Kidney (tissue), 14 donors: ENCODE measurements around the gene CCDC24. TPM values are rescaled to one million over a fixed set of nuclear protein-coding genes. Genes with fewer than 3 reads are reported as not detected.

Experiments used
- DNase-seq, 5 donors: peaks; one replicate each; pipeline ENCODE4 v3.0.0-alpha.2; 2013 to 2020
- FAIRE-seq: peaks from 2 replicates; lab custom pipeline; 2012; peaks lifted over from hg19 to GRCh38; lab: Jason Lieb, UNC
- H3K27ac ChIP-seq, 2 donors: one replicate each; pipeline ENCODE4 v1.7.0; 2013; ENCODE audit warnings: low read depth in 2 of 2, low read length in 2 of 2, inconsistent platforms in 1 of 2
- H3K27me3 ChIP-seq: one replicate; pipeline ENCODE4 v1.7.1; 2013; ENCODE audit warnings: low read length, inconsistent platforms; ENCODE audit not compliant: control insufficient read depth, insufficient read depth
- H3K36me3 ChIP-seq, 3 donors: one replicate each; pipeline versions ENCODE4 v1.7.0 to v1.7.1; 2013; ENCODE audit warnings: low read length in 3 of 3, control low read depth in 1 of 3, inconsistent platforms in 1 of 3; ENCODE audit not compliant: insufficient read depth in 3 of 3, control insufficient read depth in 2 of 3
- H3K4me1 ChIP-seq, 3 donors: one replicate each; pipeline versions ENCODE4 v1.7.0 to v1.7.1; 2013; ENCODE audit warnings: low read length in 3 of 3, inconsistent platforms in 1 of 3, low read depth in 1 of 3; ENCODE audit not compliant: control insufficient read depth in 2 of 3, insufficient read depth in 2 of 3
- H3K4me3 ChIP-seq, 3 donors: one replicate each; pipeline versions ENCODE4 v1.7.0 to v1.8.1; 2013; ENCODE audit warnings: low read length in 3 of 3, control low read depth in 1 of 3, inconsistent platforms in 1 of 3
- H3K9ac ChIP-seq, 3 donors: one replicate each; pipeline versions ENCODE4 v1.7.0 to v1.7.1; 2013; ENCODE audit warnings: low read length in 3 of 3, control low read depth in 1 of 3, inconsistent platforms in 1 of 3
- H3K9me3 ChIP-seq, 3 donors: one replicate each; pipeline versions ENCODE4 v1.7.0 to v1.7.1; 2013; ENCODE audit warnings: low read length in 3 of 3, control low read depth in 1 of 3, inconsistent platforms in 1 of 3; ENCODE audit not compliant: control insufficient read depth in 2 of 3, insufficient read depth in 1 of 3
- CTCF ChIP-seq: IDR thresholded peaks from 3 replicates; pipeline ENCODE4 v1.5.1; 2012; ENCODE audit warnings: mild to moderate bottlenecking, moderate library complexity, borderline replicate concordance; ENCODE audit not compliant: insufficient read depth; ENCODE audit errors: extremely low read depth
- intact Hi-C: fragments of 100-400 bp; cut with DNase I; formaldehyde crosslinking; loops from one replicate; pipeline ENCODE4 v1.11.1; 2022
- polyA plus RNA-seq: library from polyadenylated mRNA; stranded (reverse); fragments of 350-450 nt; fragmentation: Illumina TruSeq; extraction: RNeasy Lipid Tissue Mini Kit (QIAGEN cat#74804); gene quantifications from one replicate; pipeline ENCODE4 v1.2.3, GENCODE V29; 2014; ENCODE audit warnings: low read depth, low replicate concordance; ENCODE audit not compliant: insufficient read depth
- total RNA-seq: library from RNA; stranded (reverse); fragmentation: NEBNext Ultra II Directional; extraction: Animal tissue kit (Norgen Biotek cat#: 25700); gene quantifications from one replicate; pipeline ENCODE4 v1.2.1, GENCODE V29; 2021
- donor health status: control.
- donor health status: control.
- donor health status: control.
- donor health status: control.
- donor health status: control.
- donor health status: DM: yes; HTN: yes; CAD: no.
- donor health status: Normal renal cell carcinoma (clear cell type).

The CCDC24 gene
- total and polyA plus RNA-seq, 2 donors from 2014 or later, result 24.3 to 35.6 TPM

GRCh38 chr1:43976890-43977289 is 14.5 kb upstream of the CCDC24 start:
- peak overlapping the region in 1 of 3 donors; percentile 73 for H3K4me3 ChIP-seq
- intact Hi-C loops, result no loop called here
- FAIRE-seq (no peak), DNase-seq (no peak)
- no peaks in the 10 kb centered on the region for H3K27me3 ChIP-seq
- H3K36me3 ChIP-seq, result peaks cover 4 to 26% (median 5%) of the 10 kb centered on the region in 3 donors
- TF ChIP-seq CTCF, result no peak
- H3K27ac ChIP-seq, result no peak overlapping the region
- peaks cover 0 to 37% (median 7%) of the 10 kb centered on the region in 3 donors for H3K4me1 ChIP-seq
- H3K9ac ChIP-seq, result no peak overlapping the region
- no peaks in the 10 kb centered on the region for H3K9me3 ChIP-seq

GRCh38 chr1:43977376-43978263 is 13.8 kb upstream of the CCDC24 start:
- no peaks in the 10 kb centered on the region for H3K27me3 ChIP-seq
- H3K4me3 ChIP-seq, result peak overlapping the region in 1 of 3 donors; percentile 18
- no peak overlapping the region for H3K27ac ChIP-seq
- FAIRE-seq (no peak), DNase-seq (no peak)
- H3K4me1 ChIP-seq, result peaks cover 0 to 37% (median 7%) of the 10 kb centered on the region in 3 donors
- intact Hi-C loops, result no loop called here
- H3K9ac ChIP-seq, result no peak overlapping the region
- no peak for TF ChIP-seq CTCF
- no peaks in the 10 kb centered on the region for H3K9me3 ChIP-seq
- H3K36me3 ChIP-seq, result peaks cover 4 to 26% (median 5%) of the 10 kb centered on the region in 3 donors

- Histone ChIP-seq H3K27ac (no peak overlapping the region), H3K27me3 (no peaks in the 10 kb centered on the region), H3K4me3 (peak overlapping the region in 2 of 3 donors; percentile 22 to 57), H3K9me3 (no peaks in the 10 kb centered on the region), H3K36me3 (peaks cover 4 to 26% (median 5%) of the 10 kb centered on the region in 3 donors), H3K9ac (no peak overlapping the region), H3K4me1 (peaks cover 0 to 37% (median 7%) of the 10 kb centered on the region in 3 donors)
- FAIRE-seq (no peak), DNase-seq (no peak)
- intact Hi-C loops, result no loop called here
- no peak for TF ChIP-seq CTCF
These were observed 13.2 kb upstream of the CCDC24 start for GRCh38 chr1:43978264-43978550.
